GM12878 (cell line): ENCODE measurements around the gene ZDBF2.

Experiments
- CEBPB ChIP-seq, 2 experiments: fragments of 150-350 bp in 1 of 2; IDR thresholded peaks; 2 replicates each; pipeline ENCODE4 v1.6.1; 2012 to 2014; ENCODE audit warnings: low read depth in 2 of 2, low read length in 2 of 2, borderline replicate concordance in 1 of 2, inconsistent platforms in 1 of 2
- CHD4 ChIP-seq: fragments of 200-600 bp; sonication (generic); IDR thresholded peaks from 2 replicates; pipeline ENCODE4 v1.6.1; 2016; ENCODE audit warnings: mild to moderate bottlenecking
- CREM ChIP-seq: IDR thresholded peaks from 2 replicates; pipeline ENCODE4 v1.6.1; 2014; ENCODE audit warnings: antibody characterized with exemption, low read depth
- ETV6 ChIP-seq, 2 experiments: fragments of 450-650 bp in 1 of 2; IDR thresholded peaks in 1 of 2; conservative IDR thresholded peaks in 1 of 2; 2 replicates each; pipeline ENCODE4 v1.6.1; 2014; ENCODE audit warnings: antibody characterized with exemption in 1 of 2, borderline replicate concordance in 1 of 2, low read depth in 1 of 2, mild to moderate bottlenecking in 1 of 2, moderate library complexity in 1 of 2
- EZH2 ChIP-seq: IDR thresholded peaks from 2 replicates; pipeline ENCODE4 v1.6.1; 2012; ENCODE audit warnings: low read depth, mild to moderate bottlenecking, control low read depth, inconsistent platforms, low read length, borderline replicate concordance; ENCODE audit not compliant: control insufficient read depth
- HDAC2 ChIP-seq: fragments of 200-600 bp; sonication (generic); IDR thresholded peaks from 2 replicates; pipeline ENCODE4 v1.6.1; 2017
- JUND ChIP-seq: IDR thresholded peaks from 2 replicates; pipeline ENCODE4 v1.6.1; 2012; ENCODE audit warnings: low read depth, mild to moderate bottlenecking, low read length, improper control_type of control experiment, moderate library complexity
- NFYA ChIP-seq: IDR thresholded peaks from 2 replicates; pipeline ENCODE4 v1.6.1; 2011; ENCODE audit warnings: low read depth, mild to moderate bottlenecking, low read length, improper control_type of control experiment, borderline replicate concordance
- RFX5 ChIP-seq: IDR thresholded peaks from 2 replicates; pipeline ENCODE4 v1.6.1; 2011; ENCODE audit warnings: low read depth, low read length, improper control_type of control experiment
- SPI1 ChIP-seq: IDR thresholded peaks from 2 replicates; pipeline ENCODE4 v1.6.1; 2011; ENCODE audit warnings: low read depth, mild to moderate bottlenecking, low read length, moderate library complexity, borderline replicate concordance; ENCODE audit not compliant: insufficient read depth
- ZNF274 ChIP-seq: IDR thresholded peaks from one replicate; pipeline ENCODE4 v1.8.0; 2011; ENCODE audit not compliant: insufficient read length, insufficient read depth
- TF ChIP-seq, protein P1 (sequence below): IDR thresholded peaks from 2 replicates; pipeline ENCODE4 v1.6.1; 2011; ENCODE audit warnings: mild to moderate bottlenecking, low read depth, low read length, moderate library complexity; ENCODE audit not compliant: insufficient replicate concordance
- TF ChIP-seq, protein P2 (sequence below), 3 experiments: IDR thresholded peaks in 2 of 3; conservative IDR thresholded peaks in 1 of 3; 2 replicates each; pipeline ENCODE4 v1.5.1; 2011; ENCODE audit warnings: low read depth in 3 of 3, low read length in 3 of 3, mild to moderate bottlenecking in 3 of 3, control low read depth in 2 of 3, moderate library complexity in 2 of 3, inconsistent platforms in 1 of 3, mixed read lengths in 1 of 3; ENCODE audit not compliant: control insufficient read depth in 2 of 3, insufficient read depth in 1 of 3; ENCODE audit errors: extremely low read depth in 1 of 3

DNA sequence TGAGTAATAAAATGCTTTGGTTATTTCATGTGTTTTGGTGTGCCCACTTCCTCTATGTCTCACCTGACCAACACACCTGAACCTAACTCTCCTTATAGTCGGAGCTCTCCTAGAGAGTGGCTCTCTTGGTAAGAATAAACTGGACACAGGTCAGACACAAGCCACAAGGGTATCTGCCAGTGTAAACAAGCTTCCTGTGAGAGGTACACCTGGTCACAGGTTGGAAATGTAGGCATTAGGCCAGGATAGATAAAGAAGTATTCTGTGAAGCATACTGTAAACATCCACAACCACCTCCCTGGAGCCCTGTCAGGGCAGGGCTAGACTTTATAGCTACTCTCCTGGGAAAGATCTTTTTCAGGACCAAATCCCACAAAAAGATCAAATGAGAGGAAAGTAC is 69.4 kb downstream of the ZDBF2 start:
- TF ChIP-seq, protein P1, sequence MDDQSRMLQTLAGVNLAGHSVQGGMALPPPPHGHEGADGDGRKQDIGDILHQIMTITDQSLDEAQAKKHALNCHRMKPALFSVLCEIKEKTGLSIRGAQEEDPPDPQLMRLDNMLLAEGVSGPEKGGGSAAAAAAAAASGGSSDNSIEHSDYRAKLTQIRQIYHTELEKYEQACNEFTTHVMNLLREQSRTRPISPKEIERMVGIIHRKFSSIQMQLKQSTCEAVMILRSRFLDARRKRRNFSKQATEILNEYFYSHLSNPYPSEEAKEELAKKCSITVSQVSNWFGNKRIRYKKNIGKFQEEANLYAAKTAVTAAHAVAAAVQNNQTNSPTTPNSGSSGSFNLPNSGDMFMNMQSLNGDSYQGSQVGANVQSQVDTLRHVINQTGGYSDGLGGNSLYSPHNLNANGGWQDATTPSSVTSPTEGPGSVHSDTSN = no peak
- TF ChIP-seq CREM (no peak), CHD4 (no peak), ZNF274 (no peak), JUND (no peak), RFX5 (no peak), CEBPB (IDR thresholded peaks at IDR 0.05; ENCODE audit: borderline replicate concordance in 1 of 2, low read depth in 2 of 2, low read length in 2 of 2) (no peak), ETV6 (conservative IDR thresholded peaks at IDR 0.05 in 1 of 2, IDR thresholded peaks at IDR 0.05 in 1 of 2; ENCODE audit: borderline replicate concordance in 1 of 2, low read depth in 1 of 2) (no peak), HDAC2 (no peak), EZH2 (no peak), SPI1 (no peak), NFYA (no peak)
- TF ChIP-seq, protein P2, sequence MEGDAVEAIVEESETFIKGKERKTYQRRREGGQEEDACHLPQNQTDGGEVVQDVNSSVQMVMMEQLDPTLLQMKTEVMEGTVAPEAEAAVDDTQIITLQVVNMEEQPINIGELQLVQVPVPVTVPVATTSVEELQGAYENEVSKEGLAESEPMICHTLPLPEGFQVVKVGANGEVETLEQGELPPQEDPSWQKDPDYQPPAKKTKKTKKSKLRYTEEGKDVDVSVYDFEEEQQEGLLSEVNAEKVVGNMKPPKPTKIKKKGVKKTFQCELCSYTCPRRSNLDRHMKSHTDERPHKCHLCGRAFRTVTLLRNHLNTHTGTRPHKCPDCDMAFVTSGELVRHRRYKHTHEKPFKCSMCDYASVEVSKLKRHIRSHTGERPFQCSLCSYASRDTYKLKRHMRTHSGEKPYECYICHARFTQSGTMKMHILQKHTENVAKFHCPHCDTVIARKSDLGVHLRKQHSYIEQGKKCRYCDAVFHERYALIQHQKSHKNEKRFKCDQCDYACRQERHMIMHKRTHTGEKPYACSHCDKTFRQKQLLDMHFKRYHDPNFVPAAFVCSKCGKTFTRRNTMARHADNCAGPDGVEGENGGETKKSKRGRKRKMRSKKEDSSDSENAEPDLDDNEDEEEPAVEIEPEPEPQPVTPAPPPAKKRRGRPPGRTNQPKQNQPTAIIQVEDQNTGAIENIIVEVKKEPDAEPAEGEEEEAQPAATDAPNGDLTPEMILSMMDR (IDR thresholded peaks at IDR 0.05 in 2 of 3, conservative IDR thresholded peaks at IDR 0.05 in 1 of 3; ENCODE audit: control insufficient read depth in 2 of 3, extremely low read depth in 1 of 3, insufficient read depth in 1 of 3, low read depth in 3 of 3, low read length in 3 of 3) = no peak
